Measurements from ENCODE around the gene EPHB1.

The EPHB1 gene

GRCh38 chr3:134883697-134884385 is 88.8 kb downstream of the EPHB1 start:
- DNase-seq (ENCODE audit: low read depth), result no peak

- DNase-seq (ENCODE audit: low read depth), result no peak
Measured at GRCh38 chr3:134885877-134886621, 91.0 kb downstream of the EPHB1 start.

- no peak for DNase-seq (ENCODE audit: low read depth)
Measured at GRCh38 chr3:134886991-134887390, 91.9 kb downstream of the EPHB1 start.

- DNase-seq (ENCODE audit: low read depth), result no peak
Measured at GRCh38 chr3:134887536-134887935, 92.5 kb downstream of the EPHB1 start.

GRCh38 chr3:134892326-134892725 is 97.3 kb downstream of the EPHB1 start:
- no peak for DNase-seq (ENCODE audit: low read depth)

GRCh38 chr3:134892761-134893160 is 97.7 kb downstream of the EPHB1 start:
- no peak for DNase-seq (ENCODE audit: low read depth)

- DNase-seq (ENCODE audit: low read depth), result no peak
Measured at GRCh38 chr3:134894533-134894932, 99.5 kb downstream of the EPHB1 start.

- no peak for DNase-seq (ENCODE audit: low read depth)
Measured at GRCh38 chr3:134895181-134895580, 100.1 kb downstream of the EPHB1 start.

GRCh38 chr3:134896141-134896540 is 101.1 kb downstream of the EPHB1 start:
- no peak for DNase-seq (ENCODE audit: low read depth)

GRCh38 chr3:134896696-134897095 is 101.6 kb downstream of the EPHB1 start:
- DNase-seq (ENCODE audit: low read depth), result no peak

GRCh38 chr3:134897391-134898141 is 102.5 kb downstream of the EPHB1 start:
- no peak for DNase-seq (ENCODE audit: low read depth)

GRCh38 chr3:134898181-134898754 is 103.2 kb downstream of the EPHB1 start:
- no peak for DNase-seq (ENCODE audit: low read depth)

- DNase-seq (ENCODE audit: low read depth), result no peak
Measured at GRCh38 chr3:134899786-134900185, 104.7 kb downstream of the EPHB1 start.

- no peak for DNase-seq (ENCODE audit: low read depth)
Measured at GRCh38 chr3:134900482-134900881, 105.4 kb downstream of the EPHB1 start.

GRCh38 chr3:134901461-134901860 is 106.4 kb downstream of the EPHB1 start:
- no peak for DNase-seq (ENCODE audit: low read depth)

GRCh38 chr3:134903837-134904236 is 108.8 kb downstream of the EPHB1 start:
- no peak for DNase-seq (ENCODE audit: low read depth)

- DNase-seq (ENCODE audit: low read depth), result no peak
Measured at GRCh38 chr3:134904241-134904771, 109.2 kb downstream of the EPHB1 start.

- no peak for DNase-seq (ENCODE audit: low read depth)
Measured at GRCh38 chr3:134904776-134905646, 110.0 kb downstream of the EPHB1 start.

GRCh38 chr3:134905647-134905935 is 110.5 kb downstream of the EPHB1 start:
- DNase-seq (ENCODE audit: low read depth), result no peak

- DNase-seq (ENCODE audit: low read depth), result no peak
Measured at GRCh38 chr3:134908271-134908670, 113.2 kb downstream of the EPHB1 start.

- no peak for DNase-seq (ENCODE audit: low read depth)
Measured at GRCh38 chr3:134910026-134910425, 115.0 kb downstream of the EPHB1 start.

Measured in non-pigmented ciliary epithelial cell (primary cell).